Breast epithelium (tissue), 4 donors: ENCODE measurements around the gene MCUB. TPM values are rescaled to one million over a fixed set of nuclear protein-coding genes. Genes with fewer than 3 reads are reported as not detected.
"Not testable (repeated sequence)": the region's sequence is repeated elsewhere in the genome, so short reads cannot be mapped to it uniquely, and the experiment has no call there.

Experiments
- DNase-seq, 2 donors: peaks; one replicate each; pipeline ENCODE4 v3.0.0-alpha.2; 2019; ENCODE audit warnings: low spot score in 2 of 2
- H3K27ac ChIP-seq, 2 donors: fragments of 200-600 bp; sonication (generic) in 1 of 2; one replicate each; pipeline ENCODE4 v1.5.1; 2016 to 2019; ENCODE audit warnings: mild to moderate bottlenecking in 1 of 2
- H3K27me3 ChIP-seq, 2 donors: fragments of 200-600 bp; sonication (generic) in 1 of 2; one replicate each; pipeline versions ENCODE4 v1.5.1 to v1.6.0; 2017 to 2019; ENCODE audit warnings: control low read depth in 1 of 2, mild to moderate bottlenecking in 1 of 2
- H3K36me3 ChIP-seq: fragments of 200-600 bp; one replicate; pipeline ENCODE4 v1.5.1; 2019
- H3K4me1 ChIP-seq, 2 donors: fragments of 200-600 bp; sonication (generic); one replicate each; pipeline ENCODE4 v1.5.1; 2016 to 2019; ENCODE audit warnings: control low read depth in 1 of 2
- H3K4me3 ChIP-seq, 3 donors: fragments of 200-600 bp; sonication (generic); 1 replicate in 2 of 3; 2 replicates in 1 of 3; pipeline ENCODE4 v1.5.1; 2016 to 2019; ENCODE audit warnings: mild to moderate bottlenecking in 3 of 3, moderate library complexity in 2 of 3
- H3K9me3 ChIP-seq, 2 donors: fragments of 200-600 bp; sonication (generic) in 1 of 2; one replicate each; pipeline ENCODE4 v1.5.1; 2016 to 2019; ENCODE audit warnings: control low read depth in 1 of 2
- CTCF ChIP-seq, 3 donors: fragments of 450-650 bp; IDR thresholded peaks; one replicate each; pipeline ENCODE4 v1.5.1; 2016 to 2017; ENCODE audit warnings: antibody characterized with exemption in 3 of 3, mild to moderate bottlenecking in 3 of 3, moderate library complexity in 3 of 3
- POLR2A ChIP-seq: fragments of 450-650 bp; IDR thresholded peaks from one replicate; pipeline ENCODE4 v1.6.1; 2016; ENCODE audit warnings: antibody characterized with exemption, mild to moderate bottlenecking, moderate library complexity
- POLR2AphosphoS5 ChIP-seq, 3 donors: sonication (generic); formaldehyde crosslinking; IDR thresholded peaks; one replicate each; pipeline ENCODE4 v1.6.1; 2017; ENCODE audit warnings: antibody characterized with exemption in 3 of 3
- intact Hi-C: fragments of 100-400 bp; cut with DNase I; formaldehyde crosslinking; loops from one replicate; pipeline ENCODE4 v1.15.1; 2023; ENCODE audit warnings: low total_unique reads
- total RNA-seq, 3 donors: library from RNA; depleted of rRNA; stranded (reverse); fragments of >200 nt; gene quantifications; one replicate each; pipeline ENCODE4 v1.1.0, GENCODE V29; 2016

Gene MCUB
- total RNA-seq, 3 donors from 2014 or later, result 16.4 to 29.4 (median 26.5) TPM

DNA sequence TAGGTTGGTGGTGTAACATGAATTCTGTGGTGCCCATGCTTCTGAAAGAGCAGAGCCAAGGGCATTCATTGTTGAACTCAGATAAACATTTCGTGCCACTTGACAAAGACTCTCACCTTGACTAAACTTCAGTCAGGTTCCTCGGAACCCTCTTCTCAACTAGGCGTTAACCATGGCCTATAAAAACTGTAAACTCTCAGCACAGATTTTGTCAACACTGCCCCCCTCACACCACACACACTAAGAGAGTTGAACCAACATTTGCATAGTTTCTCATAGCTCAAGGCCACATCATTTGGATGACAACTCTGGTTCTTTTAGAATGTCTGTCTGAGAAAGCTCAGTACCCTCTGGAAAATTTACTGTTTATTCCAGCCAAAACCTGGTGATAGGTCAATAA, 115.1 kb downstream of the MCUB start:
- no peak overlapping the region for H3K27ac ChIP-seq
- TF ChIP-seq CTCF (IDR thresholded peaks at IDR 0.05) (no peak), POLR2AphosphoS5 (IDR thresholded peaks at IDR 0.05) (no peak), POLR2A (no peak)
- no peaks in the 10 kb centered on the region for H3K4me1 ChIP-seq
- H3K36me3 ChIP-seq, result no peaks in the 10 kb centered on the region
- DNase-seq, result no peak
- intact Hi-C loops, result no loop called here
- peaks cover 0 to 2% of the 10 kb centered on the region in 2 donors for H3K9me3 ChIP-seq
- no peaks in the 10 kb centered on the region for H3K27me3 ChIP-seq
- H3K4me3 ChIP-seq, result no peak overlapping the region

- intact Hi-C loops, result no loop called here
- TF ChIP-seq POLR2A (no peak), CTCF (IDR thresholded peaks at IDR 0.05) (no peak), POLR2AphosphoS5 (IDR thresholded peaks at IDR 0.05) (no peak)
- H3K36me3 ChIP-seq, result no peaks in the 10 kb centered on the region
- DNase-seq, result no peak
- H3K4me1 ChIP-seq, result no peaks in the 10 kb centered on the region
- no peak overlapping the region for H3K27ac ChIP-seq
- peaks cover 0 to 2% of the 10 kb centered on the region in 2 donors for H3K9me3 ChIP-seq
- no peak overlapping the region for H3K4me3 ChIP-seq
- no peaks in the 10 kb centered on the region for H3K27me3 ChIP-seq
Measured at GRCh38 chr4:109675843-109676242, 115.8 kb downstream of the MCUB start.

GRCh38 chr4:109676886-109677285, 116.8 kb downstream of the MCUB start:
- H3K4me3 ChIP-seq, result no peak overlapping the region
- DNase-seq, result no peak
- no peaks in the 10 kb centered on the region for H3K27me3 ChIP-seq
- no peak for TF ChIP-seq POLR2AphosphoS5 (IDR thresholded peaks at IDR 0.05)
- no peak for TF ChIP-seq CTCF (IDR thresholded peaks at IDR 0.05)
- no peak for TF ChIP-seq POLR2A
- H3K27ac ChIP-seq, result no peak overlapping the region
- intact Hi-C loops, result no loop called here
- H3K9me3 ChIP-seq, result peaks cover 0 to 2% of the 10 kb centered on the region in 2 donors
- no peaks in the 10 kb centered on the region for H3K4me1 ChIP-seq
- no peaks in the 10 kb centered on the region for H3K36me3 ChIP-seq

GRCh38 chr4:109678472-109678871, 118.4 kb downstream of the MCUB start:
- H3K27me3 ChIP-seq, DNase-seq, intact Hi-C loops, H3K4me3 ChIP-seq, H3K9me3 ChIP-seq, H3K27ac ChIP-seq, H3K4me1 ChIP-seq, H3K36me3 ChIP-seq: not testable (repeated sequence)

GRCh38 chr4:109678925-109679324, 118.9 kb downstream of the MCUB start:
- H3K9me3 ChIP-seq, H3K27ac ChIP-seq, H3K36me3 ChIP-seq, H3K4me1 ChIP-seq, H3K4me3 ChIP-seq, H3K27me3 ChIP-seq, DNase-seq, intact Hi-C loops: not testable (repeated sequence)

DNA sequence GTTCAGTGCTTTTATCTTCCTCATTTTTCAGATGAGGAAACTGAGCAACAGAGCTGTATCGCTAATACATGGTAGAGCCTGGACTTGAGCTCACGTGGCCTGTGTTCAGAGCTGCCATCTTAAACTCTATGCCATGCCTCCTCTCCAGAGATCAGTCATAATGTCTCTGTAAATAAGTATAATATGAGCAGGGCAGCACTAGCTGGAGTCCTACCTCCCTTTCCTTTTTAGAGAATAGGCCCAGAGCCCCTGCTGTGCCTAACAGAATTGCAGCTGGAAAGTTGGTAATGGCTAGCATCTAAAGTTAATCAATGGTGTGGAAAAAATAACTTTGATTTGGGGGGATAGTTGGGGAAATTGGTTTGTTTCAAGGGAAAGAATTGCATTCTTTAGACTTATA, 122.8 kb downstream of the MCUB start:
- no peak overlapping the region for H3K27ac ChIP-seq
- no peaks in the 10 kb centered on the region for H3K36me3 ChIP-seq
- peaks cover 0 to 2% of the 10 kb centered on the region in 2 donors for H3K9me3 ChIP-seq
- TF ChIP-seq CTCF (IDR thresholded peaks at IDR 0.05) (no peak), POLR2A (no peak), POLR2AphosphoS5 (IDR thresholded peaks at IDR 0.05) (no peak)
- H3K27me3 ChIP-seq, result no peaks in the 10 kb centered on the region
- DNase-seq, result no peak
- no peak overlapping the region for H3K4me3 ChIP-seq
- intact Hi-C loops, result no loop called here
- H3K4me1 ChIP-seq, result no peaks in the 10 kb centered on the region
